Esophagus (tissue), 2 donors: ENCODE measurements around the gene MAN1C1. TPM values are rescaled to one million over a fixed set of nuclear protein-coding genes. Genes with fewer than 3 reads are reported as not detected.

Experiments used
- H3K27ac ChIP-seq, 2 donors: one replicate each; pipeline ENCODE4 v1.5.1; 2013; ENCODE audit warnings: low read depth in 2 of 2, mild to moderate bottlenecking in 2 of 2, inconsistent platforms in 1 of 2, low read length in 1 of 2, moderate library complexity in 1 of 2
- H3K27me3 ChIP-seq, 2 donors: one replicate each; pipeline ENCODE4 v1.6.1; 2013; ENCODE audit warnings: low read length in 2 of 2, control low read depth in 1 of 2, mild to moderate bottlenecking in 1 of 2; ENCODE audit not compliant: insufficient read depth in 2 of 2, control insufficient read depth in 1 of 2
- H3K36me3 ChIP-seq, 2 donors: one replicate each; pipeline ENCODE4 v1.6.1; 2013; ENCODE audit warnings: low read length in 1 of 2; ENCODE audit not compliant: control insufficient read depth in 2 of 2, insufficient read depth in 2 of 2
- H3K4me1 ChIP-seq, 2 donors: one replicate each; pipeline ENCODE4 v1.6.1; 2013; ENCODE audit warnings: low read length in 1 of 2; ENCODE audit not compliant: control insufficient read depth in 2 of 2, insufficient read depth in 2 of 2
- H3K4me3 ChIP-seq, 2 donors: one replicate each; pipeline ENCODE4 v1.5.1; 2013; ENCODE audit warnings: low read length in 2 of 2, mild to moderate bottlenecking in 2 of 2, low read depth in 1 of 2, moderate library complexity in 1 of 2
- H3K9me3 ChIP-seq, 2 donors: one replicate each; pipeline ENCODE4 v1.6.1; 2013; ENCODE audit warnings: mild to moderate bottlenecking in 2 of 2, low read depth in 1 of 2, low read length in 1 of 2, moderate library complexity in 1 of 2; ENCODE audit not compliant: control insufficient read depth in 2 of 2, insufficient read depth in 1 of 2
- WGBS, 2 donors: extraction: QIAGEN DNeasy Blood & Tissue Kit; methylation state at CpG; one replicate each; pipeline ENCODE4 v1.1.7; 2013; 5-methylcytosine and 5-hydroxymethylcytosine counted together
- polyA plus RNA-seq, 2 donors: library from polyadenylated mRNA; stranded (reverse); fragments of 200-250 nt; gene quantifications; one replicate each; pipeline ENCODE4 v1.2.3, GENCODE V29; 2013
- donor health status: healthy with polysubstance abuse.
- donor health status: Bipolar disorder and iron deficiency.

The MAN1C1 gene
- polyA plus RNA-seq, 2 donors = 2.4 to 3.7 TPM

DNA sequence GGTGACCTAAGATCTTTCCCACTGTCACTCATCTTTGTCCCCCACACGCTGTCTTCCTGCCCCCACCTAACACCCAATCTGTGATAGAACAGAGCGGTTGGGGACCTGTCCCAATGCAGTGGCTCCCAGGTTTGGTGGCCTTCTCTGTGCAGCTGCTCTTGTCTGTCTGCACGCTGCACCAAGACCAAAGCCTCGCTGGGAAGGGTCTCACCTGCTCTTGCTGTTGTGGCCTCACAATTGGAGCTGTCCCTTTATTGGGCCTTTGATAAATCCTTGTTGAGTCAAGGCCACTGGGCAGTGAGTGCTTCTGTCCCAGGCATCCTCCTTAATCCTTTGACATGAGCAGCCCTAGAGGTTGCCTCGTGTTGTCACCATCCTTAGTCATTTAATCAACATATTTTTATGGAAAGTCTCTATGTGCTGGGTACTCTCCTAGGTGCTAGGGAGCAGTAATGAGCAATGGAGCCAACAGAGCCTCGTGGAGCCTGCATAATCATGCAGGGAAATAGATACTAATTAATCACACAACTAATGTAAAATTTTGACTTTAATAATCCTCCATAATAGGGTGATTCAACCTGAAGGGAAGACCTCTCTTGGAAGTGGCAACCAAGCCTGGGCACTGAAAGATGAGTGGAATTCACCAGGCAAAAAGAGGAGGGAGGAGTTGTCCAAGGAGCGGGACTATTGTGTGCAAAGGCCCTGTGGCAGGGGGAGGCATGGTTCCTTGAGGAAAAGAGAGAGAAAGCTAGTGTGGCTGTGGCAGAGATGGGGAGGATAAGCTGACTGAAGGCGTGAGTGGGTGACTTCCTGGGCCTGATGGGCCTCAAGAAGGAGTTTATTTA, 57.6 kb downstream of the MAN1C1 start:
- Histone ChIP-seq H3K4me1 (peaks cover 2% of the 10 kb centered on the region in 2 donors), H3K36me3 (no peaks in the 10 kb centered on the region), H3K4me3 (no peak overlapping the region), H3K27me3 (no peaks in the 10 kb centered on the region), H3K27ac (no peak overlapping the region), H3K9me3 (no peaks in the 10 kb centered on the region)
- 89% methylated on average over 8 of the region's 8 CpGs for WGBS, 2 donors

GRCh38 chr1:25674807-25675084, 58.2 kb downstream of the MAN1C1 start:
- Histone ChIP-seq H3K27ac (no peak overlapping the region), H3K27me3 (no peaks in the 10 kb centered on the region), H3K9me3 (no peaks in the 10 kb centered on the region), H3K36me3 (no peaks in the 10 kb centered on the region), H3K4me3 (no peak overlapping the region), H3K4me1 (peaks cover 2% of the 10 kb centered on the region in 2 donors)
- 96 to 97% methylated on average over 3 of the region's 3 CpGs for WGBS, 2 donors

DNA sequence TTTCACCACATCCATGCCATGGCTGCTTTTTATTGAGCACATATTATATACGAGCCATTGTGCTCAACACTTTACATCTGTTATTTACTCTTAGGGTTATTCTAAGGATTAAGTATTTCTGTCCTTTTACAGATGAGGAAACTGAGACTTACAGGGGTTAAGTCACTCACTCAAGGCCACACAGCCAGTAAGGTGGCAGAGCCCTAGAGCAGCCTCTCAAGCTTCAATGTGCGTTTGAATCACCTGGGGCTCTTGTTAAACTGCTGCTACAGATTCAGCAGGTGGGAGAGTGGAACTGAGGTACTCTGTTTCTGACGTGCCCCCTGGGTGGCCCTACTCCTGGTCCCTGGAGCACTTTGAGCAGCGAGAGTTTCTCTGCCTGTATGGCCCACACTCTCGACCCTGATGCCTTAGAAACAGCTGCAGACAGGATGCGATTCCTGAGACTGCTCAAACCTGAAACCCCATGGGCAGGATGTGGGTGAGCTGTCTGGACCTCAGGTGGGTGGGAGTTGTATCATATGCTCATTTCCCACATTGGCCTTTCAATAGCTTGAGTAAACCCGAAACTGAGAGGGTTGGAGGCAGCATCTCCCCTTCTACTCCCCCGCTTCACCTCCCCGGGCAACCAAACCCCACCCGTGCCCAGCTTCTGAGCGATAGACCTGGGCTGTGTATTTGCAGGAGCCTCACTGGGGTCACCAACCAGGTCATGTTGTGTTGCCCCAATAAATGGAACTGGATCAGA, 59.3 kb downstream of the MAN1C1 start:
- Histone ChIP-seq H3K4me3 (no peak overlapping the region), H3K36me3 (no peaks in the 10 kb centered on the region), H3K9me3 (no peaks in the 10 kb centered on the region), H3K4me1 (peaks cover 2% of the 10 kb centered on the region in 2 donors), H3K27ac (no peak overlapping the region), H3K27me3 (no peaks in the 10 kb centered on the region)
- WGBS, 2 donors = 74 to 78% methylated on average over 11 of the region's 11 CpGs

- Histone ChIP-seq H3K36me3 (no peaks in the 10 kb centered on the region), H3K27ac (no peak overlapping the region), H3K27me3 (no peaks in the 10 kb centered on the region), H3K4me3 (no peak overlapping the region), H3K4me1 (peaks cover 2% of the 10 kb centered on the region in 2 donors), H3K9me3 (no peaks in the 10 kb centered on the region)
- WGBS, 2 donors = 8 to 15% methylated on average over 3 of the region's 3 CpGs
These were observed 59.9 kb downstream of the MAN1C1 start for GRCh38 chr1:25676488-25676887.

DNA sequence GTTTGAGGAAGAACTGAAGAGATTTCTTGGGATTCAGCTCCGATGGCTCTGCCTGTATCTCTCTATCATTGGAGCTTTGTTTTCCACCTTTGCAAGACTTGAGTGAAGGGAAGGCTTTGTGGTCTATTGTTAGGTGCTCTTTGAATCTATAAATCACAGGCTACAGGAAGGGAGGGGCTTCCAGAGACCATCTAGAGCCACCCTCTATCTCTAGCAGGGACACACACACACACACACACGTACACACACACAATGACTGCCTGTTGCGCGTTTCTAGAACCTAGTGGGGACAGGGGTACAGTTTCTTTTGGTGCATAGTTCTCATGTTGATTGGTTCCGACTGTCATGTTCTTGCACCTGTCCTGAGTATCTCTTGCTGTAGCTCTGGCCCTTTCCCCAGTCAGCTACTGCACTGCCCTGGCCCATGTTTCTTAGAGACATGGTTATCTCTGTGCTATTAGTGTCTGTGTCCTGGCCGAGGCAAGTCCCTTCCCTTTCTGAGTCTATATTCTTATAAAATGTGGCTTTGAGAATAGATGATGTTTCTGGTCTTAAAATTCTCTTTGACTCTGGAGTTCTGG, 60.7 kb downstream of the MAN1C1 start:
- peaks cover 2% of the 10 kb centered on the region in 2 donors for H3K4me1 ChIP-seq
- no peaks in the 10 kb centered on the region for H3K36me3 ChIP-seq
- no peak overlapping the region for H3K4me3 ChIP-seq
- no peaks in the 10 kb centered on the region for H3K9me3 ChIP-seq
- 86 to 87% methylated on average over 6 of the region's 6 CpGs for WGBS, 2 donors
- H3K27me3 ChIP-seq = no peaks in the 10 kb centered on the region
- no peak overlapping the region for H3K27ac ChIP-seq

DNA sequence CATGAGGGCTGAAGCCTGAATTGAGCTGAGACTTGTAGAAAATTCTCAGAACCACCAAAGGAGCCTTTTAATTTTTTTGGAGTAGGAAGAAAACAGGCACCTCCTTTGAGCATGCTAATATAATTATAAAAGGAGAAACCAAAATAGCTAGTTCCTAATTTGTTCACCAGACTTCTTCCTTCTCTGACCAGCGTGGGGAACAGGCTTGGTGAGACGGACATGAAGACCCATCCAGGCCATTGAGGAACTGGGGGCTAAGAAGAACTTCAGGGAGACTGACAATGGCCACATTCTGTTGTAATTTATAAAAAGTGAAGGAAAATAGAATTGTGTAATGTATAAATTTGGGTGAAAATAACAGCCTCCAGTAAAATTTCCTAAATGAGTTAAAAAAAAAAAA, 62.6 kb downstream of the MAN1C1 start:
- Histone ChIP-seq H3K36me3 (no peaks in the 10 kb centered on the region), H3K27me3 (no peaks in the 10 kb centered on the region), H3K27ac (no peak overlapping the region), H3K9me3 (no peaks in the 10 kb centered on the region), H3K4me1 (peaks cover 2% of the 10 kb centered on the region in 2 donors), H3K4me3 (no peak overlapping the region)
- WGBS, 2 donors = 89 to 93% methylated on average over 2 of the region's 2 CpGs

DNA sequence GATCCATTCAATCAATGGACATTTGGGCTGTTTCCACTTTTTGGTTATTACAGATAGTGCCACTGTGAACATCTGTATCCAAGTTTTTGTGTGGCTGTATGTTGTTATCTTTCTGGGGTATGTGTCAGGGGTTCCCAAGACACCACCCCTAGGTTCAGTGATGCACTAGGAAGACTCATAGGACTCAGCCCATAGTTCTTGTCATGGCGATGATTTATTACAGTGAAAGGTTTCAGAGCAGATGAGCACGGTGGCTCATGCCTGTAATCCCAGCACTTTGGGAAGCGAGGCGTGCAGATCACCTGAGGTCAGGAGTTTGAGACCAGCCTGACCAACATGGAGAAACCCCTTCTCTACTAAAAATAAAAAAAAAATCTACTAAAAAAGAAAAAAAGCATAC, 64.1 kb downstream of the MAN1C1 start:
- Histone ChIP-seq H3K27me3 (no peaks in the 10 kb centered on the region), H3K4me1 (peaks cover 0 to 2% of the 10 kb centered on the region in 2 donors), H3K4me3 (no peak overlapping the region), H3K36me3 (peaks cover 0 to 2% of the 10 kb centered on the region in 2 donors), H3K27ac (no peak overlapping the region), H3K9me3 (no peaks in the 10 kb centered on the region)
- WGBS, 2 donors = 95 to 96% methylated on average over 4 of the region's 4 CpGs

- Histone ChIP-seq H3K36me3 (peaks cover 0 to 2% of the 10 kb centered on the region in 2 donors), H3K4me1 (no peaks in the 10 kb centered on the region), H3K27me3 (no peaks in the 10 kb centered on the region), H3K4me3 (no peak overlapping the region), H3K9me3 (no peaks in the 10 kb centered on the region), H3K27ac (no peak overlapping the region)
- 81 to 82% methylated on average over 6 of the region's 6 CpGs for WGBS, 2 donors
These were observed 65.5 kb downstream of the MAN1C1 start for GRCh38 chr1:25682059-25682601.

DNA sequence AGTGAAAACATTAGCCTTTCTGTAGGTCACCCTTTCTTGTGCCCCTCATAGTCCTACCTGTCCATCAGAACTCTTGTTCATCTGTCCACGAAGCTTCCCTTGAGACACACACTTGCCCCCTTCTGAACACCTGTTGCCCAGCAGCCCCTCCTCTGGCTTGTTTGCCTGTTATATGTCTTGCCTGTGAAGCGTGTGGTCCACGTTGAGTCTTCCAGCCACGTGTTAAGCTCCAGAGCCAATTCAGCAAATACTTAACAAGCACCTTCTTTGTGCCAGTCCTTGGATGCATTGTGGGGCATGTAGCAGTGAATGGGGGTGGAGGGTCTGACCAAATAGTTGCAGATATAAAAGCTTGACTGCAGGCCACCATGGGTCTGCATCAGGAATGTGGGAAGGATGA, 66.6 kb downstream of the MAN1C1 start:
- Histone ChIP-seq H3K9me3 (no peaks in the 10 kb centered on the region), H3K27ac (no peak overlapping the region), H3K4me3 (no peak overlapping the region), H3K27me3 (no peaks in the 10 kb centered on the region), H3K4me1 (no peaks in the 10 kb centered on the region), H3K36me3 (peaks cover 0 to 2% of the 10 kb centered on the region in 2 donors)
- 77 to 83% methylated on average over 4 of the region's 4 CpGs for WGBS, 2 donors
